ENCODE results near the gene DCAF11. TPM values are rescaled to one million over a fixed set of nuclear protein-coding genes. Genes with fewer than 3 reads are reported as not detected.
A peak's percentile ranks its signal among the peaks of the same experiment; 100 is the strongest.

The DCAF11 gene
- polyA plus RNA-seq, 3 donors, result 82.2 to 96.2 (median 92.8) TPM

- no peak for DNase-seq
Observed at GRCh38 chr14:24075485-24076301, 38.9 kb upstream of the DCAF11 start.

GRCh38 chr14:24076302-24076601 is 38.3 kb upstream of the DCAF11 start:
- no peak for DNase-seq

- DNase-seq, result no peak
Observed at GRCh38 chr14:24077086-24077485, 37.5 kb upstream of the DCAF11 start.

GRCh38 chr14:24078146-24078545 is 36.4 kb upstream of the DCAF11 start:
- DNase-seq, result no peak

- DNase-seq, result no peak
Observed at GRCh38 chr14:24079491-24080141, 35.0 kb upstream of the DCAF11 start.

GRCh38 chr14:24080142-24080530 is 34.4 kb upstream of the DCAF11 start:
- no peak for DNase-seq

- DNase-seq, result peak; percentile 19
Observed at GRCh38 chr14:24080888-24081738, 33.5 kb upstream of the DCAF11 start.

GRCh38 chr14:24081739-24082211 is 32.8 kb upstream of the DCAF11 start:
- DNase-seq, result no peak

GRCh38 chr14:24082411-24083080 is 32.0 kb upstream of the DCAF11 start:
- no peak for DNase-seq

- no peak for DNase-seq
Observed at GRCh38 chr14:24083462-24083861, 31.1 kb upstream of the DCAF11 start.

- DNase-seq, result no peak
Observed at GRCh38 chr14:24084440-24084839, 30.1 kb upstream of the DCAF11 start.

GRCh38 chr14:24085215-24085614 is 29.4 kb upstream of the DCAF11 start:
- no peak for DNase-seq

- DNase-seq, result no peak
Observed at GRCh38 chr14:24086193-24086955, 28.2 kb upstream of the DCAF11 start.

- no peak for DNase-seq
Observed at GRCh38 chr14:24087004-24087403, 27.6 kb upstream of the DCAF11 start.

GRCh38 chr14:24088095-24088494 is 26.5 kb upstream of the DCAF11 start:
- no peak for DNase-seq

- DNase-seq, result no peak
Observed at GRCh38 chr14:24089890-24090289, 24.7 kb upstream of the DCAF11 start.

GRCh38 chr14:24092110-24092504 is 22.5 kb upstream of the DCAF11 start:
- DNase-seq, result no peak

- DNase-seq, result no peak
Observed at GRCh38 chr14:24092505-24093206, 21.9 kb upstream of the DCAF11 start.

- no peak for DNase-seq
Observed at GRCh38 chr14:24093207-24093900, 21.2 kb upstream of the DCAF11 start.

Data from renal pelvis (tissue), 4 donors.